ELR (cell line): ENCODE measurements around the gene FAM193B.
"Not testable (repeated sequence)": the region's sequence is repeated elsewhere in the genome, so short reads cannot be mapped to it uniquely, and the experiment has no call there.

Source experiments
- DNase-seq: peaks from one replicate; pipeline ENCODE4 v3.0.0-alpha.2; 2015; ENCODE audit warnings: low read depth

FAM193B gene

GRCh38 chr5:177576169-177576568 is 21.8 kb upstream of the FAM193B start:
- DNase-seq, result no peak

DNA sequence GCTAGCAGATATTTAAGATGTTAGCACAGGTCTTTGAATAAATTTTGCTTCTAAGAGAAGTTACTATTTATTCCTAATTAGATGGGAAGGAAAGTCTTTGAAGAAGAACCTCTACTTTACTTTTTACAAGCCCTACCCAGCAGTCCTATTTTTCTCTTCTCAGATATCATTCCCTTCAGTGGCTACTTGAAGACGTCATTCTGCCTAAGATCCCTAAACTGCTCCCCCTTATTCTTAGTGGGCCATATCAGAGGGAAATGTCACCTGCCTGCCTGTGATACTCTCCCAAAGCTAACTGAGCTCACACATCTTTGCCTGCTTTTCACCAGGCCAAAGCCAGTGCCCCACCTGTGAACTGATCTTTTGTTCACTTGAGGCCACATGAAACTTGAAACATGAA is 21.1 kb upstream of the FAM193B start:
- DNase-seq, result no peak

- DNase-seq, result no peak
These were observed 15.5 kb upstream of the FAM193B start for GRCh38 chr5:177569894-177570293.

DNA sequence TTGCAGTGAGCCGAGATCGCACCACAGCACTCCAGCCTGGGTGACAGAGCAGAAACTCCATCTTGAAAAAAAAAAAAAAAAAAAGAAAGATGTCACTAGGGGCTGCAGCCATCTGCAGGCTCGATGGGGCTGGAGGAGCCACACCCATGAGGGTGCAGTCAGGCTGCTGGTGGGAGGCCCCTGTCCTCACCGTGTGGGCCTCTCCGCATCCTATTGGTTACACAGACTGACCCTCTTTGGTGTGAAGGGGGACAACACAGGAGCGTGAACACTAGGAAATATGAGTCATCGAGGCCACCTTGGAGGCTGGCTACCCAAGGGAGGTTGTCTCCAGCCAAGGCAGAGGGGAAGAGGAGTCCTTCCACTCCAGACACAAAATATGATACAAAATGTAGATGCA is 14.0 kb upstream of the FAM193B start:
- DNase-seq, result no peak

GRCh38 chr5:177565046-177565445 is 10.7 kb upstream of the FAM193B start:
- no peak for DNase-seq

DNA sequence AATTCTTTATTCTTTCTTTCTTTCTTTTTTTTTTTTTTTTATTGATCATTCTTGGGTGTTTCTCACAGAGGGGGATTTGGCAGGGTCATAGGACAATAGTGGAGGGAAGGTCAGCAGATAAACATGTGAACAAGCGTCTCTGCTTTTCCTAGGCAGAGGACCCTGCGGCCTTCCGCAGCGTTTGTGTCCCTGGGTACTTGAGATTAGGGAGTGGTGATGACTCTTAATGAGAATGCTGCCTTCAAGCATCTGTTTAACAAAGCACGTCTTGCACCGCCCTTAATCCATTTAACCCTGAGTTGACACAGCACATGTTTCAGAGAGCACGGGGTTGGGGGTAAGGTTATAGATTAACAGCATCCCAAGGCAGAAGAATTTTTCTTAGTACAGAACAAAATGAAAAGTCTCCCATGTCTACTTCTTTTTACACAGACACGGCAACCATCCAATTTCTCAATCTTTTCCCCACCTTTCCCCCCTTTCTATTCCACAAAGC is 5.1 kb upstream of the FAM193B start:
- not testable (repeated sequence) for DNase-seq

- no peak for DNase-seq
These were observed 3.4 kb upstream of the FAM193B start for GRCh38 chr5:177557796-177558195.

DNA sequence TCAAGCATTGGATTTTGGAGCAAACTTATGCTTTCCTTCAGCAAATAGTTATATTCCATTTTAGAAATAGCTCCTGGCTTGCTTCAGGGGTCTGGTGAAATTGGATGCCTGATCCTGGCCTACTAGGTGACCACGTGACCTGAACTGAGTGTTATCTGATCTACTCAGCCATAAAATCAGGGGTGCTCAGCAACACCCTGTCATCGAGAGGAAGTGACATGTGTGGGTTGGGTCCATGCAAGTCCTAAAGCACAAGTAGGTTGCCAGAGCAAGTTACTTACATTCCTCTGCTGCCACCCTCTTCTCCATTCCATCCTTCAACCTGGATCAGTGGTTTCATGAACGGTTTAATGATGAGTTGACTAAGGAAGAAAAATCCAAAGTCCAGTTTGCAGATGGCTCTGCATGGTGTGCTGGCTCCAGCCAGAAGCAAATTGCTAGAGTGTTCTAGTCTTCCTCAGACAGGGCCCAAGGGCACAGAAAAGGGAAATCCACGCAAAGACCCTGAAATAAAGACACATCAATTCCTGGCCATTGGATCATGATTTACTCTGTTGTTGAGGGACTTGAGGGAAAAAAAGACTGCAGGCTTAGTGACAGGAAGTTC is 2.8 kb upstream of the FAM193B start:
- DNase-seq, result peak; percentile 44

DNA sequence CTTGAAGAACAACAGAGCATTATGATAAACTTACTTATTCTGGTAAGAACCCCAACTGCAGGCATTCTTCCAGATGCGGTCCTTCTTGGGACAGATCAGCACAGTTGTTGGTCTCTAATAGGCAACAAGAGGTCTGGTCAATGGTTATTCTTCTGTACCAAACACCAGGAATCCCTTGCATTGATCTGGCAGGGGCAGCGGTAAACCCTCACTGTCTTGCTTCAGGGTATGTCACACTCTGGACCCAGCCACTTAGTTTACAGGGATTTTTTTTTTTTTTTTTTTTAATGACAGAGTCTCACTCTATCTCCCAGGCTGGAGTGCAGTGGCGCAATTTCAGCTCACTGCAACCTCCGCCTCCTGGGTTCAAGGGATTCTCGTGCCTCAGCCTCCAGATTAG is 1.3 kb upstream of the FAM193B start:
- DNase-seq, result no peak

GRCh38 chr5:177555228-177555627 is 865 bp upstream of the FAM193B start:
- no peak for DNase-seq

- peak; percentile 41 for DNase-seq
These were observed 513 bp downstream of the FAM193B start for GRCh38 chr5:177553671-177554429.

DNA sequence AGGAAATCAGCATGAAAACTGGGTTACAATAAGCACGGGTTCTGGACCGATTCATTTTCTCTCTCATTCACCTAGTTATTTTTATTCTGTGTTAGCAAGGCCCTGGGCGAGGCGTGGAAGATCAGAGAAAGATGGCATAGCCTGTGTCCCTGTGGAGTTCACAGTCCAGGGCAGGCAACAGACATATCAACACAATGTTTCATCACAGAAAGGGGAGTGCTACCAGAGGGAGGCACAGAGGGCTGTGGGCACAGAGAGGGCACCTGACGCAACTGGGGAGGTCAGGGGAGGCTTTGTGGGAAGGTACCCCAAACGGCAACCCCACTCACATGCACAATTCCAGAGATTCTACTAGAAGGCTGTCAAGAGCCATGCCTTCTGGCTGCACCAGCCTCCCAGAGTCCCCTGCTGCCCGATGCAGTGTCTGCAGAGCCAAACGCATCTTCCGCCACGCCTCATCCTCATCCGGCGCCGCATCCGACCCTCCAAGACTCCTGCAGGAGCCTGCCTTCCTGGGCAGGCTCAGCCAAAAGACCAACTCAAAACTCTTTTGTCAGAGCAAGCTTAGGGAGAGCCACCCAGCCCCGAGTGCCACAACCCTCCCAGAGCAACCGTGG is 1.4 kb downstream of the FAM193B start:
- peak; percentile 58 for DNase-seq

DNA sequence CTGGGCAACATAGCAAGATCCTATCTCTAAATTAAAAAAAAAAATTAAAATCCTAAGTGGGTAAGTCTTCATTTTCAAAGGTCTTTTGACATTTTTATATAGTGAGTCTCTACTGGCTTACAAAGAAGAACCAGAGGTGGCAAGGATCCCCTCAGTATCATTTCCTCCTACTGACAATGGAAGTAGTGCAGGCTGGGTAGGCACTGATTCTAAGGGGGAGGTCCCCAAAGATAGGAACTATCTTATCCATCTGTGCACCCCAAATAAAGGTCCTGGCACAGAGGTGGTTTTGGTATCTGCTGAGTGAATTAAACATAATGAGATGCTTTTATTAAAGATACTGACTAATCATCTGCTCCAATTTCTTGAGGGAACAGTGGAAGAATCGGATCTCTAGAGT is 4.2 kb downstream of the FAM193B start:
- DNase-seq, result no peak

GRCh38 chr5:177548495-177548894 is 5.9 kb downstream of the FAM193B start:
- DNase-seq, result no peak

GRCh38 chr5:177547736-177548135 is 6.6 kb downstream of the FAM193B start:
- DNase-seq, result no peak

DNA sequence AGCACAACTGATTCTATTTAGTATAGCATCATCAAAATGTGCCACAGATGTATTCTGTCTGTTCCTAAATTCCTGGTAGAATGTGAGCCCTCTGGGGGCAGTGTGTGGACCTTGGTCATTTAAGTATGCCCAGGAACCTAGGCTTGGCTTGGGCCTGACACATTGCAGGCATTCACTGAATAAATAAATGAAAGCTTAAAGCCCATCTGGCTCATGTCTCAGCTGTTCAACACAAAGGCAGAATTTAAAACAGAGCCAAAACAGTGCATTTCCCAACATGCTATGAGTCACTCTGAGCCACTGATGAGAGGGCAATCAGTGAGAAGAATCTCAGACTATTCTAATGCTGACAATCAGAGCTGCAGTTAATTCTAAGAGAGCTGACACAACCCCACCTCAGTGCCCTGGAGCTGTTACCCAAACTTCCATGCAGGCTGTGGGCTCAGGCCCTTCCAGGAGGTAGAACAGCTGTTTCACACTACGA is 8.1 kb downstream of the FAM193B start:
- DNase-seq, result peak; percentile 99

GRCh38 chr5:177545487-177546257 is 8.7 kb downstream of the FAM193B start:
- DNase-seq, result peak; percentile 60

DNA sequence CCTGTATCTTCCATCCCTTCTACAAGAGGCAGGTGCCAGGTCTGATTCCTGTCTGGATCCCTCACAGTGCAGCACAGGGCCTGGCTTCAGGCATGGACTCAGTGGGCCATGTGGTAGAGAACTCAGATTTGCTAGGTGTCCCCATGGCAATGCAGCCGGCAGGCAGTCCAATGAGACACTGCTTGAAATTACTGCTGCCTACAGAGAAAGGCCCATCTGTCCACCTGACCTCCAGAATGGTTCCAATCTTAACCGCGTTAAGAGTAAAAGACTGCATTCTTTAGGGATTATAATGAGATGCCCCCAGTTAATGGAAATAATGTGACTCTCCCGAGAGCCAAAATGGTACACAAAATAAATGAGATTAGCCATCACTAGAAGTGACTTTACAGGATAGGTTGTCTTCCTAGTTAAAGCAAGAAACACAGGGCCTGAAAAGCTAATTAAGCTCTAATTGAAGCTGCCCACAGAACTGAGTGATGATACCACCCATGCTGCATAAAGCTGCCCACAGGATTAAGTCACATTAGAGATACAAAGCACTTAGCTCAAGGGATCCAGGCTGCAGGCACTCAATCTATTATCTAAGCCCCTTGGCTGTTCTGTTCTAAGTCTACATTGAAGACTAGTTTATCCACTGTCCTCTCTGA is 11.4 kb downstream of the FAM193B start:
- no peak for DNase-seq

DNA sequence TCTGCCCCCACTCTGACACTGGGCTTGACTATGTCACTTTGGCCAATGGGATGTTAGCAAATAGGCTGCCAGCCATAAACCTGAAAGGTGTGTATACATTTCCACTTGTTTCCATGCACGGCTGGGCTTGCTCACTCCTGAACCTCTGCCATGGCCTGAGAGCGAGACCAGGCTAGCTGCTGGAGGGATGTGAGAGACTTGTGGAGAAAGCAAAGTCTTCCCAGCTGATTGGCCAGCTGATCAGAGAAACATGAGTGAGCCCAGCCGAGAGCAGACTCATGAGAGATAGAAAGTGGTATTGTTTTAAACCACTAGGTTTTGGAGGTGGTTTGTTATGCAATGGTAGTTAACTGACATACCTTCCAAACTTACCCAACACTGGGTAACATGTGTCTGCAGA is 13.9 kb downstream of the FAM193B start:
- DNase-seq, result no peak

DNA sequence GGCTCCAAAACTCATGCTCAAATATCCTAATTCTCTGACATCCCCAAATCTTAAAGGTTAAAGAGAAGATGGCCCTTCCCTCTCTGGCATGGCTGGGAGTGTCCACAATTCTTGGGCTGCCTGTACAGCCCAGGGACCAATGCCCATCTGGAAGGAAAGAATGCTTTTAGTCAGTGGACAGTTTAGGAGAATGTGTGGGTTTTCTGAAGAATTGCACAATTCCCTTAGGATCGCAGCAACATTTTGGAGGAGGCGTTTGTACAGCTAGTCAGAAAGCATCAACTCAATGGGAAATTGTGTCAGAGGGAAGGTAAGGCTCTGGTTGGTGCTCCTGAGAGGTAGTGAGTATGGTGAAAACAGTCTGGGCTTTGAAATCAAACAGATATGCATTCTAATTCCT is 15.0 kb downstream of the FAM193B start:
- no peak for DNase-seq

GRCh38 chr5:177538876-177539275 is 15.5 kb downstream of the FAM193B start:
- DNase-seq, result no peak
